Activated naive CD4-positive, alpha-beta T cell treated with anti-CD3 and anti-CD28 coated beads, Interleukin-2, amount 50 U/mL, for 24 hours (primary cell): ENCODE results near the gene ASCL4.

Experiments used
- H3K27ac Mint-ChIP-seq: one replicate; pipeline ENCODE4 v1.8.0; 2021; ENCODE audit warnings: mild to moderate bottlenecking, mixed read lengths
- H3K27me3 Mint-ChIP-seq: one replicate; pipeline ENCODE4 v1.8.0; 2021; ENCODE audit warnings: mixed read lengths
- H3K36me3 Mint-ChIP-seq: one replicate; pipeline ENCODE4 v1.8.0; 2021; ENCODE audit warnings: mixed read lengths
- H3K4me1 Mint-ChIP-seq: one replicate; pipeline ENCODE4 v1.8.0; 2021; ENCODE audit warnings: mixed read lengths
- H3K4me3 Mint-ChIP-seq: one replicate; pipeline ENCODE4 v1.8.0; 2021; ENCODE audit warnings: mild to moderate bottlenecking, mixed read lengths
- H3K9me3 Mint-ChIP-seq: one replicate; pipeline ENCODE4 v1.8.0; 2021; ENCODE audit warnings: mixed read lengths

The ASCL4 gene

GRCh38 chr12:107762874-107763273 lies 11.6 kb upstream of the ASCL4 start:
- no peak overlapping the region for H3K4me3 Mint-ChIP-seq
- H3K27ac Mint-ChIP-seq = no peak overlapping the region
- no peaks in the 10 kb centered on the region for H3K9me3 Mint-ChIP-seq
- H3K27me3 Mint-ChIP-seq = no peaks in the 10 kb centered on the region
- H3K36me3 Mint-ChIP-seq = no peaks in the 10 kb centered on the region
- H3K4me1 Mint-ChIP-seq = peaks cover 22% of the 10 kb centered on the region

- Mint-ChIP-seq H3K36me3 (no peaks in the 10 kb centered on the region), H3K4me1 (peaks cover 7% of the 10 kb centered on the region), H3K27me3 (no peaks in the 10 kb centered on the region), H3K27ac (no peak overlapping the region), H3K9me3 (no peaks in the 10 kb centered on the region), H3K4me3 (no peak overlapping the region)
Measured at GRCh38 chr12:107764626-107765025, 9.9 kb upstream of the ASCL4 start.

GRCh38 chr12:107765316-107765715 lies 9.2 kb upstream of the ASCL4 start:
- H3K27ac Mint-ChIP-seq = no peak overlapping the region
- H3K4me1 Mint-ChIP-seq = no peaks in the 10 kb centered on the region
- no peaks in the 10 kb centered on the region for H3K9me3 Mint-ChIP-seq
- H3K27me3 Mint-ChIP-seq = peaks cover 2% of the 10 kb centered on the region
- no peak overlapping the region for H3K4me3 Mint-ChIP-seq
- H3K36me3 Mint-ChIP-seq = no peaks in the 10 kb centered on the region

GRCh38 chr12:107767466-107767865 lies 7.0 kb upstream of the ASCL4 start:
- no peak overlapping the region for H3K4me3 Mint-ChIP-seq

GRCh38 chr12:107775093-107775721 lies 703 bp downstream of the ASCL4 start:
- Mint-ChIP-seq H3K27ac (no peak overlapping the region), H3K36me3 (peaks cover 3% of the 10 kb centered on the region), H3K9me3 (no peaks in the 10 kb centered on the region), H3K27me3 (peaks cover 54% of the 10 kb centered on the region), H3K4me1 (peaks cover 14% of the 10 kb centered on the region), H3K4me3 (peak overlapping the region; percentile 2)

More at GRCh38 chr12:107767466-107767865, 7.0 kb upstream of the ASCL4 start:
- Mint-ChIP-seq H3K4me1 (no peaks in the 10 kb centered on the region), H3K27ac (no peak overlapping the region), H3K36me3 (no peaks in the 10 kb centered on the region), H3K27me3 (peaks cover 4% of the 10 kb centered on the region), H3K9me3 (no peaks in the 10 kb centered on the region)

GRCh38 chr12:107776171-107776570 lies 1.7 kb downstream of the ASCL4 start:
- H3K4me1 Mint-ChIP-seq = peaks cover 14% of the 10 kb centered on the region
- H3K4me3 Mint-ChIP-seq = no peak overlapping the region
- H3K9me3 Mint-ChIP-seq = no peaks in the 10 kb centered on the region
- peaks cover 54% of the 10 kb centered on the region for H3K27me3 Mint-ChIP-seq
- H3K36me3 Mint-ChIP-seq = peaks cover 3% of the 10 kb centered on the region
- H3K27ac Mint-ChIP-seq = no peak overlapping the region

- Mint-ChIP-seq H3K27ac (no peak overlapping the region), H3K9me3 (no peaks in the 10 kb centered on the region), H3K4me1 (peaks cover 14% of the 10 kb centered on the region), H3K36me3 (no peaks in the 10 kb centered on the region), H3K4me3 (no peak overlapping the region), H3K27me3 (peaks cover 46% of the 10 kb centered on the region)
Measured at GRCh38 chr12:107778383-107779025, 4.0 kb downstream of the ASCL4 start.

- peaks cover 8% of the 10 kb centered on the region for H3K4me1 Mint-ChIP-seq
- no peak overlapping the region for H3K4me3 Mint-ChIP-seq
- H3K27ac Mint-ChIP-seq = no peak overlapping the region
- H3K9me3 Mint-ChIP-seq = no peaks in the 10 kb centered on the region
- peaks cover 39% of the 10 kb centered on the region for H3K27me3 Mint-ChIP-seq
- H3K36me3 Mint-ChIP-seq = no peaks in the 10 kb centered on the region
Measured at GRCh38 chr12:107779077-107779831, 4.8 kb downstream of the ASCL4 start.

GRCh38 chr12:107780298-107780697 lies 5.8 kb downstream of the ASCL4 start:
- no peak overlapping the region for H3K4me3 Mint-ChIP-seq
- H3K4me1 Mint-ChIP-seq = no peaks in the 10 kb centered on the region
- no peaks in the 10 kb centered on the region for H3K36me3 Mint-ChIP-seq
- peaks cover 33% of the 10 kb centered on the region for H3K27me3 Mint-ChIP-seq
- H3K9me3 Mint-ChIP-seq = no peaks in the 10 kb centered on the region
- H3K27ac Mint-ChIP-seq = no peak overlapping the region

- Mint-ChIP-seq H3K27ac (no peak overlapping the region), H3K4me3 (no peak overlapping the region), H3K4me1 (no peaks in the 10 kb centered on the region), H3K9me3 (no peaks in the 10 kb centered on the region), H3K27me3 (peaks cover 20% of the 10 kb centered on the region), H3K36me3 (no peaks in the 10 kb centered on the region)
Measured at GRCh38 chr12:107782067-107782466, 7.6 kb downstream of the ASCL4 start.

GRCh38 chr12:107783406-107784376 lies 9.2 kb downstream of the ASCL4 start:
- no peak overlapping the region for H3K4me3 Mint-ChIP-seq
- peaks cover 12% of the 10 kb centered on the region for H3K27me3 Mint-ChIP-seq
- no peaks in the 10 kb centered on the region for H3K4me1 Mint-ChIP-seq

GRCh38 chr12:107788281-107788680 lies 13.8 kb downstream of the ASCL4 start:
- Mint-ChIP-seq H3K4me1 (no peaks in the 10 kb centered on the region), H3K27ac (no peak overlapping the region), H3K36me3 (no peaks in the 10 kb centered on the region), H3K9me3 (no peaks in the 10 kb centered on the region), H3K27me3 (peaks cover 2% of the 10 kb centered on the region), H3K4me3 (no peak overlapping the region)

More at GRCh38 chr12:107783406-107784376, 9.2 kb downstream of the ASCL4 start:
- H3K36me3 Mint-ChIP-seq = no peaks in the 10 kb centered on the region
- H3K27ac Mint-ChIP-seq = no peak overlapping the region
- no peaks in the 10 kb centered on the region for H3K9me3 Mint-ChIP-seq

- H3K4me1 Mint-ChIP-seq = no peaks in the 10 kb centered on the region
- no peak overlapping the region for H3K4me3 Mint-ChIP-seq
- no peak overlapping the region for H3K27ac Mint-ChIP-seq
- H3K27me3 Mint-ChIP-seq = peaks cover 5% of the 10 kb centered on the region
- H3K36me3 Mint-ChIP-seq = no peaks in the 10 kb centered on the region
- no peaks in the 10 kb centered on the region for H3K9me3 Mint-ChIP-seq
Measured at GRCh38 chr12:107788690-107789458, 14.4 kb downstream of the ASCL4 start.

- Mint-ChIP-seq H3K9me3 (no peaks in the 10 kb centered on the region), H3K36me3 (no peaks in the 10 kb centered on the region), H3K27ac (no peak overlapping the region), H3K4me3 (no peak overlapping the region), H3K27me3 (peaks cover 10% of the 10 kb centered on the region), H3K4me1 (no peaks in the 10 kb centered on the region)
Measured at GRCh38 chr12:107791465-107792089, 17.1 kb downstream of the ASCL4 start.
